Caki2 (cell line): ENCODE measurements around the gene MRPL46. TPM values are rescaled to one million over a fixed set of nuclear protein-coding genes. Genes with fewer than 3 reads are reported as not detected.
A peak's percentile ranks its signal among the peaks of the same experiment; 100 is the strongest.
"Not testable (repeated sequence)": the region's sequence is repeated elsewhere in the genome, so short reads cannot be mapped to it uniquely, and the experiment has no call there.

Experiments used
- DNase-seq: peaks from one replicate; pipeline ENCODE4 v3.0.0-alpha.2; 2015; ENCODE audit warnings: low read depth
- in situ Hi-C: cut with HindIII; loops from 2 replicates; pipeline ENCODE4 v1.10.0; 2016; ENCODE audit warnings: low sequenced_read_pairs, low pct_unique_long_range_greater_than_20kb, mixed read lengths
- total RNA-seq: library from RNA; depleted of rRNA; stranded (reverse); fragments of >200 nt; shearing (Covaris generic); gene quantifications from 2 replicates; pipeline ENCODE4 v1.2.3, GENCODE V29; 2014; ENCODE audit warnings: low replicate concordance

Gene MRPL46
- total RNA-seq, 1 experiment from 2014 or later = 53.3 TPM

DNA sequence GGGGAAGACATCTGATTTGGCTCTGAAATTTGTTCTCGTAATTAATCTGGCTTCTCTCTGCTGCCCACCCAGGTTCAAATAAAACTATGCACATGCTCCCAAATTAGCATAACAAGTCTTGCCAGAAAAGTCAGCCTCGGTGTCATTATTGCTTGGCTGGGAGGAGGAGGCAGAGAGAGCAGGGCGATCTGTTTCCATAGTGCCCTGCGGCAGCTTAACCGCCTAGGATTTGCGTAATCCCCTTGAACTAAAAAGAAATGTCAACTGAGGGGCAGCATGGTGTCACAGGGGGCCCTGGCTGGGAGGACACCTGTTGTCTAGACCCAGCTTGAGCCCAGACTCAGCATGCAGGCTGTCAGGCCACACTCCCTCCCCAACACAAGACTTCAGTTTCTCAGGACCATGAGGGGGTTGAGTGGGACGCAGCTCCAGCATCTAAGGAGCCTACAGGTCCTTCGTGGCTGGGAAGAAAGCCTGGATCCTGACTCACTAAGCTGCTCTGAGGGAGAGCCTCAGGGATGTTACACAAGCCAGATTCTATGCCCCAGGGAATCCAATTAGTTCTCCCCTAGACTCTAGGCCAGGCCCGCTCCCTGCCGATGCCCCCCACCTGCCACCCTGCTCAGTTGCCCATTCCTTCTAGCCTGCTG, 17.6 kb upstream of the MRPL46 start:
- no peak for DNase-seq
- in situ Hi-C loops = no loop called here

DNA sequence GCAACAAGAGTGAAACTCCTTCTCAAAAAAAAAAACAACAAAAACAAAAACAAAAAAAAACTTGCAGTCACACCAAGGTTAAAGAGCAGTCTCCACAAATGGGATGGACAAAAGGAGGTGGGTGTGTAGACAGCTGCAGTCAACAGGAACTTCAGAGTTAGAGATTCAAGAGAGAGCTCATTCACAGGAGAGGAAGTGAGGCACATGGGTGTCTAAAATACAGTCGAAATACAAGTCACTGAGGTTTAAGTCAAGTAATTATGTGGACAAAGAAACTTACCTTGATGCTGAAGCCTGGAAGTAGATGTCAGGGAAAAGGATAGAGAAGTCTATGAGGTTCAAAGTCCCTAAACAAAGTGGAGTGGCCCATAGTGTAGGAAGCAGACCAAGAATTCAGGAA, 15.1 kb upstream of the MRPL46 start:
- in situ Hi-C loops = no loop called here
- no peak for DNase-seq

DNA sequence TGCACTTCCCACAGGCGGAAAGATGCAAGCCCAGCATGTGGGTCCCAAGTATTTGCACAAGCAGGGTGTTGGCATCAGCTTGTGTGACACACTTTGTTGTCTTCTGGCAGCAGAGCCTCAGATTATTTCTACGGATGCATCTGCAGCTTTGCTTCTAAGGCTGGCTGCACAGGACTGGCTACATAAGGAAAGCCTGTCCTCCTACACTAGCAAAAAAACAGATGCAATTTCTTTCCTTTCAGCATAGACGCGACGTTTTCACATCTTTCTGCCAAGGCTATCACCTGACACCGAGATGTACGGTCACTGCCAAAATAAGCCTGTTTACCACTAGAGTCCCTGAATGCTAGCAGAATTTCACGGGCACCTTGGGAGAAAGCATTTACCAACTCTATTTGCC, 13.8 kb upstream of the MRPL46 start:
- in situ Hi-C loops = no loop called here

DNA sequence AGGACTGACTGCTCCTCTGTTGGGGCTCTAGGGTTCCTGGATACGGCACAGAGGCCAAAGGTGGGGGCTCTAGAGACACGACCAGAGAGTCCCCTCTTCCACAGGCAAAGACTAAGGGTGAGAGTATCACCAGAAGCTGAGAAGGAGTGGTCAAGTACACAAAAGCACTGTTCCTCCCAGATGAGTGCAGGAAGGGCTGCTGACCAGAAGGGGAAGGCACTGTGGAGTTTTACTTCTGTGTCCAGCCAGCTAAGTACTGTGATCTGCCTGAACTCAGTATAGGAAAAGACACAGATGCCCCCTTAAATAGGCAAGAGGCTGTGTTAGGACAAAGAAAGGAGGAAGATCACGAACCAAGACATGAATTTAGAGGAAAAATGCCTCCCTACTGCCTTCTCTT, 12.0 kb upstream of the MRPL46 start:
- in situ Hi-C loops = no loop called here
- no peak for DNase-seq

More for the DNA sequence above, 13.8 kb upstream of the MRPL46 start:
- no peak for DNase-seq

DNA sequence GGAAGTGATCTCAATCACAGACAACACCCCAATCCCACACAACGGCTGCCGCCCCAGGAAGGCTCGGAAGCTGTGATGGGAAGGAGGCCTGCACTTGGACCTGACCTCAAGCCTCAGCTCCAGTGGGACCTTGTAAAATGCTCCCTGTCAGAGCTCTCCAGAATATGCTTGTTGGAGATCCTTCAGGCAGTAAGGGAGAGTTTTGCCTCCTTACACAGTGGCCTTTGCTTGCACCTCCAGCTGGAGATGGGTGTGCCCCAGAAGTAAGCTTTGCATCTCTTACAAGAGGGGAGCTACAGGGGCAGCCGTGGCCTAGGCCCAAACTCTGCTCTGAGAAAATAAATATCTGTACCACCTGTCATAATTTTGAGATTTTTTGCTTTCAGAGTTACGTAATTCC, 10.7 kb upstream of the MRPL46 start:
- DNase-seq = no peak
- in situ Hi-C loops = no loop called here

DNA sequence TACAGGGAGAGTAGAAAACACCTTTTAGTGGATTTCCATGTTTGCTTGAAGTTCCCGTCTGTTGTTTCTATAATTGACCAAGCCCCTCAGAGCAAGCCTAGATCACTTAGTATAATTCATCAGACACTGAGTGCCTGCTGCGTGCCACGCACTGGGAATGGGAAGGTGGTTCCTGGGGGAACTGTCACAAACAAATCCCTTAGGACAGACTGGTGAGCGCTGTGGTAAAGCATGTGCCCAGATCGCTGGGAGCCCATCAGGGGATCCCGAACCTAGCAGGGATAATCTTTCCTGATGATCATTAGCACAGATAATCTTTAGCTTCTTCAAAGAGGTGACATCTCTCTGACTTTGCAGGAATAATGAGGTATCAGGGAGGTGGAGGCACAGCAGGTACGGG, 9.9 kb upstream of the MRPL46 start:
- DNase-seq = no peak
- in situ Hi-C loops = no loop called here

DNA sequence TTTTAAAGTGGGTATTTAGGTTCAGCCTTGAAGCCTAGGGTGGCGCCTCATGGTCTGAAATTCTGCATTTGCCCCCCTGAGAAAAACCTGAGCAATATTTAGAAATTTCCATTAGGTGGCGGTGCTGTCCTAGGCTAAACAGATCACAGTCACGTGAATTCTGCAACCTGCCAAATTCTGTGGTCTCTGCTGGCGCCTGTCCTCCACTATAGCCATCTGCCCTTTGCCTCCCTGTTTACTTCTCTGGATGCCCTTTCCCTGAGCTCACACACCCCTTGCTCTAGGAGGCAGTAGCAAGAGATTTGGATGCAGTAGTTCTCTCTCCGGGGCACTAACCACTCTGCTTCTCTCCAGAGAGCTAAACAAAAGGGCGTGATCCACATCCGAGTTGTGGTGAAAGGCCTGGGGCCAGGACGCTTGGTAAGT, 9.5 kb upstream of the MRPL46 start:
- in situ Hi-C loops = no loop called here
- DNase-seq = peak; percentile 19

DNA sequence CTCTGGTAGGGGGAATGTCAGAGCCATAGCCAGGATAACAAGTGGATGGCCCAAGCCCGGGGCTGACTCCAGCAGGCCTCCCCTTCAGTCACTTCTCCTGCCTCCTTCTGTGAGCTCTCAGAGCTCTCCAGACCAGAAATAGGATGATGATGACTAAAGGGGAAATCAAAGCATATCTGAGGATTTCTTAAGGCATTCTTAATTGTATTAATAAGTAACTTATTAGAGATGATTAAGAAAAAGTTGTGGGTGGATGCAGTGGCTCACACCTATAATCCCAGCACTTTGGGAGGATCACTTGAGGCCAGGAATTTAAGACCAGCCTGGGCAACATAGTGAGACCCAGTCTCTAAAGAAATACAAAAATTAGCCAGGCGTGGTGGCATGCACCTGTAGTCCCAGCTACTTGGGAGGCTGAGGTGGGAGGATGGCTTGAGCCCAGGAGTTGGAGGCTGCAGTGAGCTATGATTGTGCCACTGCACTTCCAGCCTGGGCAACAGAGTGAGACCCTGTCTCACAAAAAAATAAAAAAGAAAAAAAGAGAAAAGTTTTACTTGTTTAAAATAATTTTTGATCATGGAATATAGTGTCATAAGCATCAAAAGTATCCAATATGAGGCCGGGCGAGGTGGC, 6.6 kb upstream of the MRPL46 start:
- in situ Hi-C loops = not testable (repeated sequence)
- peak; percentile 30 for DNase-seq

DNA sequence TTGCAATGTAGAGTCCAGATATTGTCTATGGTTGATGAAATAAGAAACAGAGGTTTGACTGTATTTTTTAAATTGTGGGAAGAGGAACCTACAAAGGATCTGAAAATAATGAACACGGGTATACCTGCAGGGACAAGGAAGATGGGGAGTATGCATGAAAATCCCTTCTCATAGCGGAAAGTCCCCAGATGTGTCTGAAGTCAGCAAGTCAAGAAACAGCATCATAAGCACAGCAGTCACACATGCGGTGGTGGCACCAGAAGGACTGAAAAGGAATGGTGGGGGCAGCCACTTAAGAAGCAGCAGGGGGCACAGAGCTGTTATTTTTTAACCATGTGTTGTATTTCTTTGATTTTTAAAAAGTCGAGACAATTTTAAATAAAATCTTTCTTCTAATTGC, 5.0 kb upstream of the MRPL46 start:
- in situ Hi-C loops = no loop called here
- DNase-seq = no peak

DNA sequence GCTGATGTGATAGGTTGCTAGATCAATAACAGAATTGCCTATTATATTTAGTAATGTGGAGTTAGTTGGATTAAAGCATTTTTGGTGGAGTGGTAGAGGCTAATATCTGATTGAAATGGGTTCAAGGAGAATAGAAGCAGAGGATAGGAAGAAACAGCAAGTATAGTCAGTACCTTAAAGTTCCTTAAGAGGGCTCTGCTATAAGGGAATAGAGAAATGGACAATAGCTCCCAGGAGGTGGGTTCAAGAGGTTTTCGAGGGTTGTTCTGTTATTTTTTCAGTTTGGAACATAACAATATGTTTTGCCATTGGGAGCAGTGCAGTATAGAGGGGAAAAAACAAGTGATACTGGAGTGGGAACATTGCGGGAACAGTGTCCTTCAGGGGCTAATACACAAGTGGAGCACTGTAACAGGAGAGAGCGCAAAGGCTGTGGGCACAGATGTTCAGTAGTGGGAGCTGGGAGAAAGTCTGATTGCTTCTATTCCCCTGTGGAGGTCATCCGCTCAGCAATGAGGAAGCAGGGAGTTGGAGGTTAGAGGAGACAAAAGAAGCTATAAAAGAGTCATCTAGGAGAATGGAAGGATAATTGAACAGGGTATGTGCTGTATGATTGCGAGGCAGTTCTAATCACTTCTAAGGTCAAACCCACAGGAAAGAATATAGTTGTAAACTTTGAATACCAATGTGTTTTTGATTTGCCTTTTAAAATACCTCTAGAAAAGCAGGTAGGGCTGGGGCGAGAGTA, 3.6 kb upstream of the MRPL46 start:
- no peak for DNase-seq
- in situ Hi-C loops = no loop called here

DNA sequence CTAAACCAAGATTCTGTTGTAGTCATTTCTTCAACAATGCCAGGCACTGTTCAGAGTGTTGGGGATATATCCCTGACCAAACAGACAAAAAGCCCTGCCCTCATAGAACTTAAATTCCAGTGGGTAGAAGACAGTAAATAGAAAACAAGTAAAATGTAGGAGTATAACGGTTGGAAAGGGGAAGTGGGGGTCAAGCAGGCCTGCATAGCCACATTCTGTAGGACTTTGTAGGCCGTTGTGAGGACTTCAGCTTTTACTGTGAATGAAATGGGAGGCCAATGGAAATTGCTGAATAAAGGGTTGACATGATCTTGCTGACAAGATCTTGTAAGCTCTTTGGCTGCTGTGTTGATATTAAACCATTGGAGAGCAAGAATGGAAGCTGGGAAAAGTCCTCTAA, 2.1 kb upstream of the MRPL46 start:
- in situ Hi-C loops = no loop called here
- no peak for DNase-seq

DNA sequence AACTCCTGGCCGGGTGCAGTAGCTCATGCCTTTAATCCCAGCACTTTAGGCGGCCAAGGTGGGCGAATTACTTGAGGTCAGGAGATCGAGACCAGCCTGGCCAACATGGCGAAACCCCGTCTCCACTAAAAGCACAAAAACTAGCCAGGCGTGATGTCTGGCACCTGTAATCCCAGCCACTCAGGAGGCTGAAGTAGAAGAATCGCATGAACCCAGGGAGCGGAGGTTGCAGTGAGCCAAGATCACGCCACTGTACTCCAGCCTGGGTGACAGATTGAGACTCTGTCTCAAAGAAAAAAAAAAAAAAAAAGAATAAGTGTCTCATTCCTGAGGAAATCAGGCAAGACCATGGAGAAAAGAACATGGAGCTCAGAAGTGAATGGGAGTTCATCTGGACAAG, 1.5 kb upstream of the MRPL46 start:
- DNase-seq, in situ Hi-C loops: not testable (repeated sequence)

DNA sequence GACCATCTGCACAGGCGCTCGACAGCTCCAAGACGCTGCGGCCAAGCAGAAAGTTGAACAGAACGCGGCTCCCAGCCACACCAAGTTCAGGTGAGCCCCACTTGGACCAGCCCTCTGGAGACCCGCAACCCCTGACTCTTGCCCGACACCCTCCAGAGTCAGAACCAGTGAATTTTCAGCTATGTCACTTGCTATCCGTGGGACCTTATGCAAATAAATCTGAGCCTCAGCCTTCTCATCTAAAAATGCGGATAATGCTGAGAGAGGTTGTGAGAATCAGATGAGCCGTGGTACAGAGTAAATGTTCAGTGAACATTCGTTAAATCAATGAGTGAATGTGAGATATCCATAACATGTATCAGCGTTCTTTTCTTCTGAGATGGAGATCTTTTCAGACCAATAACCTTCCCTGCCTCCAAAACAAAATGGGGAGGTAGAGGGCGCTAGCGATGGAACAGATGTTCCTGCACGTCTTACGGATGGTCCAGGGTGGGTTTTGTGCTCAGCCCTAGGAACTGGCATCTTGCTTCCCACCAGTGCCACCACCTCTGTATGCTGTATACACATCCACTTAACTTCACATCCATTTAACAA, 844 bp upstream of the MRPL46 start:
- no peak for DNase-seq
- in situ Hi-C loops = no loop called here

DNA sequence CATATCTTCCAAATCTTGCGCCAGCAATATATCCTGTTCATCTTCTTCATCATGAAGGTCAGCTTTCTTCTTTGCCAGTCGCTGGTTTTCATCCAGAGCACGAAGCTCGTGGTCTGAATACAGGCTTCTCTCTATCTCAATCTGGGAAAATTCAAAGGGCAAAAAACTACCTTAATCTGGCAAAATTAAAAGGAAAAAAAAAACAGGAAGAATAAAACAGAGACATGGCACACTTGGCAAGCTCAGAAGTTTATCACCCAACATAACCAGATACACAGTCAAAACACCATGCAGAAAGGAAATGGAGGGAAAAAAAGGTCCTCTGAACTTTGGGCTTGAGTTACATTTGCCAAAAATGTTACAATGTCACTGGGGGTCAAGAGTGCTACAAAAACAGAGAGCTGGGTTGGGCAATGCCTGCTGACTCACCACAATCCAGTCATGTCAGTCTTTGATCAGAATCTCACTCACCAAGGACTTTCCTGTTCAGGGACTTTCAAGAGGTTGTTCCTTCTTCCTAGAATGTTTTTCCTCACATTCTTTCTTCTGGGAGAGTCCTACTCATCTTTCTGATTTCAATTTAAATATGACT, 1.5 kb downstream of the MRPL46 start:
- in situ Hi-C loops = no loop called here
- peak; percentile 14 for DNase-seq

DNA sequence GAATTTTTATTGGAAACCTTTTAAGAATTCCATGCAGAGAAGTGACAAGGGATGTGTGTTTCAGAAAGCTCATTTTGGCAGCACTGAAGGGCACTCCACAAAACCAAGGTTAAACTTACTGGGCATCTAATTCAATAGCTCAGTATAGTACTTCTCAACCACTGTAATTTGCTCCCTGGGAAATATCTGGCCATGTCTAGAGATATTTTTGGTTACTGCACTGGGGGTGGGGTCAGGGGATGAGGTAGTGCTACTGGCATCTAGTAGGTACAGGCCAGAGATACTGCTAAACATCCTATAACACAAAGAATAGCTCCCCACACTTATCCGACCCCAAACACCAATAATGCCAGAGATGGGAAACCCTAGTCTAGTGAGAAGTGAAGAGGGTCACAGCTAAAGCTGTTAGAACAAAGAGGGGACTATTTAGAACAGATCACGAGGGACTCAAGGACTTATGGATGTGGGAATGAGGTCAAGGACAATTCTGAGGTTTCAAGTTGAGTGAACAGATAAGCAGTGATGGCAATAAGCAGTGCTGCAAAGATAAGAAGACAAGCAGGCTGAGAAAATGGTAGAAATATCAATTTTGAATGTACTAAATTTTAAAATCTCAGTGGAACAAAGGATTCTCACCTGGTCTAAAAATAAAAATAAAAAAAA, 3.2 kb downstream of the MRPL46 start:
- DNase-seq = no peak
- in situ Hi-C loops = no loop called here

DNA sequence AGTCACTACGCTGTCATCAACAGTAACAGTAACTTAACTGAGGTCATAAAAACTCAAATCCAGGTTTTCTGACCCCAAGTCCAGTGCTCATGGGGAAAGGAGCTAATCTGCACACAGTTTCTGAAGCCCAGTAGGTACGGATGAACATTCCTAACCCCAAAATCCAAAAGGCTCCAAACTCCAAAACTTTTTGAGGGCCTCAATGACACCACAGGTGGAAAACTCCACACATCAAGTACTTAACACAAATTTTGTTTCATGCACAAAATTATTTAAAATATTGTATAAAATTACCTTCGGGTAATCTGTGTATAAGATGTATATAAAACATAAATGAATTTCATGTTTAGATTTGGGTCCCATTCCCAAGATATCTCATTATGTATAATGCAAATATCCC, 10.5 kb downstream of the MRPL46 start:
- in situ Hi-C loops = no loop called here
- no peak for DNase-seq

DNA sequence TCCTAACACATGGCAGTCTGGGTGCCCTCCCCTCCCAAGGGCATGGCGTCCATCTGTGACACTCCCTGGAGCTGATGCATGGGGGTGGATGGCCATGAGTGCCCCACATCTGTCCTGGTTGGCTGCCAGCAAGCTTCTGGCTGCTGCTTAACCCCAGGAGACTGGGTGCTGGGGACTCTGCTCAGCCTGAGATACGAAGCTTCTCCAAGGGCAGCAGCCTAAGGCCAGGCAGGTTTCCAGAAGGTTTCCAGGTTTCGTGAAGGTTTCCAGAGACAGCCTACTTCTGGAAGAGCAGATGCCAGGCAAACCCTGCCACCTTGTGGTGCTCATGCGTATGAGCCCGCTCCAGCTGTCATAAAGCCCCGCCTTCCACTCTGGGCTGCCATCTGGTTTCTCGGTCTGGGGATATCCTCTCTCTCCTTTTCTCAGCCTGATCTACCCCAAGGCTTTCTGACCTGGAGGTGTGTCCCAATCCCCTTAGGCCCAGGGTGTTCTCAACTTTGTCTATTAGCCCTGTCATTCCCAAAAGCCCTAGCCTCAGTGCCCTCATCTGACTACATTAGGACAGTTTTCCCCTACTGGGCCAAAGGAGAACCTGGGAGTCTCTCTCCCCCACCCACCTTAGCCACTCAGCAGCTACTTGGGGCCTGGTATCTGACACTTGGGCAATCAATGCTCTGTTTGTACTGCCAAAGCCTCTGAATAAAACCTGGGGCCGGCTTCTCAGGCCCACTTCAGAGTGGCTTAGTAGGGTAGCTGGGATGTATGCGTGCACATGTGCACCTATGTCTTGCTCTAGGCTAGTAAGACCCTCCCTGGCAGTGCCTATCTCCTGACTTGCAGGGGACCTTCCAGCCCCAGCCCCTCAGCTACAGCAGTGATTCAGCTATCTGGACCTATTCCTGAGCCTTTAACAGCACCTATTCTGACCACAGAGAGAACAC, 12.0 kb downstream of the MRPL46 start:
- DNase-seq = peak; percentile 47
- in situ Hi-C loops = no loop called here
